ENCODE results near the gene TRIM9. TPM values are rescaled to one million over a fixed set of nuclear protein-coding genes. Genes with fewer than 3 reads are reported as not detected.

TRIM9 gene
- total and polyA plus RNA-seq, 9 of the 15 experiments (the other 6 are each of a cell fraction or from before 2014, with no cell fraction given): 0.03 to 0.15 (median 0.04) TPM; not detected in 4

GRCh38 chr14:51041108-51041531 is 53.8 kb downstream of the TRIM9 start:
- Histone ChIP-seq H3K4me2 (ENCODE audit: insufficient read depth, low read length) (no peak overlapping the region), H3K9ac (ENCODE audit: insufficient read depth in 1 of 2, low read depth in 2 of 2, low read length in 2 of 2) (no peak overlapping the region), H3K27me3 (ENCODE audit: control insufficient read depth in 2 of 2, insufficient read depth in 2 of 2, low read length in 2 of 2) (peaks cover 0 to 7% of the 10 kb centered on the region in 2 experiments; a peak in 3 of 5 replicates), H3K79me2 (ENCODE audit: control insufficient read depth, insufficient read depth, low read length) (no peaks in the 10 kb centered on the region), H3K9me1 (ENCODE audit: control insufficient read depth, insufficient read depth, low read length) (no peaks in the 10 kb centered on the region), H2AFZ (ENCODE audit: low read depth, low read length) (no peak overlapping the region), H3K36me3 (ENCODE audit: control insufficient read depth, insufficient read depth, low read length) (no peaks in the 10 kb centered on the region), H3K4me3 (no peak overlapping the region), H3K4me1 (replicated peaks in 1 of 2; ENCODE audit: control insufficient read depth in 2 of 2, insufficient read depth in 2 of 2, low read length in 2 of 2) (no peaks in the 10 kb centered on the region), H3K27ac (ENCODE audit: extremely low read depth, low read depth, low read length) (no peak overlapping the region), H4K20me1 (replicated peaks; ENCODE audit: control insufficient read depth, insufficient read depth, low read length) (no peaks in the 10 kb centered on the region), H3K9me3 (replicated peaks; ENCODE audit: control insufficient read depth, insufficient read depth, low read depth, low read length) (no peaks in the 10 kb centered on the region)
- intact Hi-C loops (cut with micrococcal nuclease) (no loop called here), in situ Hi-C loops (cut with MboI) (no loop called here)
- TF ChIP-seq RFX1 (IDR thresholded peaks at IDR 0.05) (peak; percentile 59), RNF2 (IDR thresholded peaks at IDR 0.05) (no peak), PHF8 (IDR thresholded peaks at IDR 0.05; ENCODE audit: borderline replicate concordance, low read length) (no peak)
- ATAC-seq (no peak), DNase-seq (ENCODE audit: extremely low read depth in 1 of 4, low spot score in 3 of 4) (no peak), FAIRE-seq (no peak)
- BruUV-seq (replicated peaks): no TSS peak
- ChIA-PET CTCF (ENCODE audit: low intra/inter-chr PET ratio) (no interaction called here), POLR2A (no interaction called here)
- 3% methylated on average over 5 of the region's 5 CpGs for WGBS (ENCODE audit: insufficient coverage, low coverage, missing lambda C conversion rate)

- Histone ChIP-seq H4K20me1 (replicated peaks; ENCODE audit: control insufficient read depth, insufficient read depth, low read length) (no peaks in the 10 kb centered on the region), H3K4me3 (no peak overlapping the region), H3K4me2 (ENCODE audit: insufficient read depth, low read length) (no peak overlapping the region), H3K27me3 (ENCODE audit: control insufficient read depth in 2 of 2, insufficient read depth in 2 of 2, low read length in 2 of 2) (peaks cover 0 to 7% of the 10 kb centered on the region in 2 experiments; a peak in 2 of 5 replicates), H3K79me2 (ENCODE audit: control insufficient read depth, insufficient read depth, low read length) (no peaks in the 10 kb centered on the region), H3K27ac (ENCODE audit: extremely low read depth, low read depth, low read length) (no peak overlapping the region), H3K4me1 (replicated peaks in 1 of 2; ENCODE audit: control insufficient read depth in 2 of 2, insufficient read depth in 2 of 2, low read length in 2 of 2) (no peaks in the 10 kb centered on the region), H2AFZ (ENCODE audit: low read depth, low read length) (no peak overlapping the region), H3K36me3 (ENCODE audit: control insufficient read depth, insufficient read depth, low read length) (no peaks in the 10 kb centered on the region), H3K9ac (ENCODE audit: insufficient read depth in 1 of 2, low read depth in 2 of 2, low read length in 2 of 2) (no peak overlapping the region), H3K9me3 (replicated peaks; ENCODE audit: control insufficient read depth, insufficient read depth, low read depth, low read length) (no peaks in the 10 kb centered on the region), H3K9me1 (ENCODE audit: control insufficient read depth, insufficient read depth, low read length) (no peaks in the 10 kb centered on the region)
- ChIA-PET CTCF (ENCODE audit: low intra/inter-chr PET ratio) (no interaction called here), POLR2A (no interaction called here)
- no peak for ATAC-seq
- 0% methylated on average over 7 of the region's 7 CpGs for WGBS (ENCODE audit: insufficient coverage, low coverage, missing lambda C conversion rate)
- no peak for FAIRE-seq
- no TSS peak for BruUV-seq (replicated peaks)
- in situ Hi-C loops (cut with MboI) (no loop called here), intact Hi-C loops (cut with micrococcal nuclease) (no loop called here)
- DNase-seq (ENCODE audit: extremely low read depth in 1 of 4, low spot score in 3 of 4): no peak
- TF ChIP-seq ZNF354B (CRISPR knock-in tag; IDR thresholded peaks at IDR 0.05): no peak
- TF ChIP-seq THRB (CRISPR knock-in tag; conservative IDR thresholded peaks at IDR 0.05): no peak
- TF ChIP-seq PHB (CRISPR knock-in tag; IDR thresholded peaks at IDR 0.05): no peak
- TF ChIP-seq SMARCC2 (IDR thresholded peaks at IDR 0.05; ENCODE audit: low read depth): no peak
- no peak for TF ChIP-seq RB1 (IDR thresholded peaks at IDR 0.05; ENCODE audit: low read depth)
- TF ChIP-seq ZBTB43 (CRISPR knock-in tag; IDR thresholded peaks at IDR 0.05): no peak
- no peak for TF ChIP-seq ZNF551 (CRISPR knock-in tag; IDR thresholded peaks at IDR 0.05)
- TF ChIP-seq HES1 (IDR thresholded peaks at IDR 0.05; ENCODE audit: low read depth): no peak
- no peak for TF ChIP-seq NR1H2 (CRISPR knock-in tag; IDR thresholded peaks at IDR 0.05)
- no peak for TF ChIP-seq SREBF1 (IDR thresholded peaks at IDR 0.05; ENCODE audit: borderline replicate concordance, low read depth, low read length)
- no peak for TF ChIP-seq ZNF57 (CRISPR knock-in tag; IDR thresholded peaks at IDR 0.05)
- TF ChIP-seq STAT5B (CRISPR knock-in tag; IDR thresholded peaks at IDR 0.05): no peak
- TF ChIP-seq RBM39 (optimal IDR thresholded peaks at IDR 0.05; ENCODE audit: low read depth, low read length): no peak
- no peak for TF ChIP-seq CBFA2T3 (IDR thresholded peaks at IDR 0.05)
These were observed 55.7 kb downstream of the TRIM9 start for GRCh38 chr14:51039252-51039651.

Measured in K562 (cell line).